HG02642 (cell line): Measurements from ENCODE around the gene SRSF4.

Experiments used
- ATAC-seq: cut with Tn5 transposase; IDR thresholded peaks from one replicate; pipeline ENCODE4 v1.9.1; 2021; ENCODE audit warnings: mild to moderate bottlenecking; ENCODE audit not compliant: unreplicated experiment, poor library complexity

SRSF4 gene

DNA sequence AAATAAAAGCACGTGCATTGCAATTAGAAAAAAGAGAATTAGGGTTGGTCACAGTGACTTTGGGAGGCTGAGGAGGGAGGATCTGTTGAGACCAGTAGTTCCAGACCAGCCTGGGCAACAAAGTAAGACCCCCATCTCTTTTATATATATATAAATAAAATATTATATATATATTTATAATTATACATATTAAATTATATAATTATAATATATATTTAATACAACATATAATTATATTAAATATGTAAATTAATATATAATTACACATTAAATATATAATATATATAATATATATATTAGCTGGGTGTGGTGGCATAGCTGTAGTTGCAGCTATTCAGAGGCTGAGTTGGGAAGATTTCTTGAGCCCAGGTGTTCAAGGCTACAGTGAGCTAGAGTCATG, 81.2 kb downstream of the SRSF4 start:
- ATAC-seq = no peak

DNA sequence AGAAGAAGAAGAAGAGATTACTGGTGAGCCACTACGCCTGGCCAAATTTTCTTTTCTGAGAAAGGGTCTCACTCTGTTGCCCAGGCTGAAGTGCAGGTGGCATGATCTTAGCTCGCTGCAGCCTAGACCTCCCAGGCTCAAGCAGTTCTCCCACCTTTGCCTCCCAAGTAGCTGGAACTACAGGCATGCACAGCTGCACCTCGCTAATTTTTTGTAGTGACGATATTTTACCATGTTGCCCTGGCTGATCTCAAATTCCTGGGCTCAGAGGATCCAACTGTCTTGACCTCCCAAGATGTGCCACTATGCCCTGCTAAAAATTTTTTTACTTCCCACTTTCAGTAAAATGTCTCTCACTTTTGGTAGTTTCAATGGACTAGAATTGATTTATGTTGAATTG, 82.4 kb downstream of the SRSF4 start:
- ATAC-seq = no peak
